Neural progenitor cell (in vitro differentiated cells): ENCODE results near the gene MGAT4D. TPM values are rescaled to one million over a fixed set of nuclear protein-coding genes. Genes with fewer than 3 reads are reported as not detected.

Experiments
- DNase-seq: peaks from one replicate; pipeline ENCODE4 v3.0.0-alpha.2; 2016; ENCODE audit warnings: low spot score
- H2AFZ ChIP-seq: fragments of 200-600 bp; sonication (generic); replicated peaks from 2 replicates; pipeline ENCODE4 v1.6.1; 2016; ENCODE audit warnings: antibody characterized with exemption
- H3F3A ChIP-seq: fragments of 200-600 bp; sonication (generic); 2 replicates; pipeline ENCODE4 v1.6.1; 2016; ENCODE audit warnings: antibody characterized with exemption, low read depth
- H3K27ac ChIP-seq: fragments of 200-600 bp; sonication (generic); 2 replicates; pipeline ENCODE4 v1.5.1; 2016; ENCODE audit warnings: mild to moderate bottlenecking
- H3K27me3 ChIP-seq: fragments of 200-600 bp; sonication (generic); 2 replicates; pipeline ENCODE4 v1.6.1; 2016; ENCODE audit warnings: mild to moderate bottlenecking, moderate library complexity
- H3K36me3 ChIP-seq: fragments of 200-600 bp; sonication (generic); 2 replicates; pipeline ENCODE4 v1.5.1; 2016
- H3K4me1 ChIP-seq: fragments of 200-600 bp; sonication (generic); 2 replicates; pipeline ENCODE4 v1.6.1; 2016; ENCODE audit warnings: mixed run types
- H3K4me2 ChIP-seq: fragments of 200-600 bp; sonication (generic); 2 replicates; pipeline ENCODE4 v1.6.1; 2016
- H3K4me3 ChIP-seq: fragments of 200-600 bp; sonication (generic); 2 replicates; pipeline ENCODE4 v1.5.1; 2016
- H3K79me2 ChIP-seq: fragments of 200-600 bp; sonication (generic); 2 replicates; pipeline ENCODE4 v1.6.1; 2016; ENCODE audit warnings: low read depth
- H3K9ac ChIP-seq: fragments of 200-600 bp; sonication (generic); 2 replicates; pipeline ENCODE4 v1.6.1; 2016
- H3K9me3 ChIP-seq: fragments of 200-600 bp; sonication (generic); 2 replicates; pipeline ENCODE4 v1.5.1; 2016; ENCODE audit warnings: low read depth
- H4K20me1 ChIP-seq: fragments of 200-600 bp; sonication (generic); 2 replicates; pipeline ENCODE4 v1.6.1; 2016; ENCODE audit warnings: low read depth
- H3K27ac Mint-ChIP-seq: 3 replicates; pipeline ENCODE4 v1.8.0; 2021; ENCODE audit warnings: mixed read lengths
- H3K27me3 Mint-ChIP-seq: 2 replicates; pipeline ENCODE4 v1.8.0; 2022; ENCODE audit warnings: low read depth, mild to moderate bottlenecking, inconsistent platforms, moderate library complexity, mixed read lengths; ENCODE audit not compliant: insufficient read depth
- H3K36me3 Mint-ChIP-seq: 3 replicates; pipeline ENCODE4 v1.8.0; 2021; ENCODE audit warnings: mixed read lengths
- H3K4me1 Mint-ChIP-seq: 3 replicates; pipeline ENCODE4 v1.8.0; 2021; ENCODE audit warnings: mixed read lengths
- H3K4me3 Mint-ChIP-seq: 3 replicates; pipeline ENCODE4 v1.8.0; 2021; ENCODE audit warnings: mild to moderate bottlenecking, moderate library complexity, mixed read lengths
- H3K9me3 Mint-ChIP-seq: 3 replicates; pipeline ENCODE4 v1.8.0; 2020; ENCODE audit warnings: mixed read lengths
- CTCF ChIP-seq: fragments of 200-600 bp; sonication (generic); IDR thresholded peaks from 2 replicates; pipeline ENCODE4 v1.5.1; 2017; ENCODE audit warnings: antibody characterized with exemption, mild to moderate bottlenecking
- EZH2 ChIP-seq: fragments of 200-600 bp; sonication (generic); IDR thresholded peaks from 2 replicates; pipeline ENCODE4 v1.6.1; 2017; ENCODE audit warnings: antibody characterized with exemption, mild to moderate bottlenecking, moderate library complexity
- EZH2phosphoT487 ChIP-seq: fragments of 200-600 bp; sonication (generic); IDR thresholded peaks from 2 replicates; pipeline ENCODE4 v1.6.1; 2017; ENCODE audit warnings: antibody characterized with exemption
- total RNA-seq: library from RNA; depleted of rRNA; stranded (reverse); fragments of >200 nt; gene quantifications from 2 replicates; pipeline ENCODE4 v1.2.3, GENCODE V29; 2015; ENCODE audit warnings: low replicate concordance

MGAT4D gene
- total RNA-seq, 1 donor from 2014 or later = not detected

- Histone ChIP-seq H2AFZ (no peak overlapping the region), H4K20me1 (no peaks in the 10 kb centered on the region), H3K4me2 (no peak overlapping the region), H3K4me3 (no peak overlapping the region), H3K27ac (no peak overlapping the region), H3K9ac (no peak overlapping the region), H3K36me3 (no peaks in the 10 kb centered on the region), H3K79me2 (no peaks in the 10 kb centered on the region), H3K27me3 (no peaks in the 10 kb centered on the region), H3K4me1 (no peaks in the 10 kb centered on the region), H3F3A (no peaks in the 10 kb centered on the region), H3K9me3 (no peaks in the 10 kb centered on the region)
- H3K4me1 Mint-ChIP-seq = peaks cover 2% of the 10 kb centered on the region
- H3K27me3 Mint-ChIP-seq = no peaks in the 10 kb centered on the region
- H3K36me3 Mint-ChIP-seq = peaks cover 2% of the 10 kb centered on the region
- DNase-seq = no peak
- H3K9me3 Mint-ChIP-seq = peaks cover 3% of the 10 kb centered on the region
- no peak overlapping the region for H3K27ac Mint-ChIP-seq
- TF ChIP-seq EZH2phosphoT487 = no peak
- no peak for TF ChIP-seq CTCF
- TF ChIP-seq EZH2 = no peak
- H3K4me3 Mint-ChIP-seq = no peak overlapping the region
Measured at GRCh38 chr4:140408974-140409373, 89.1 kb downstream of the MGAT4D start.

GRCh38 chr4:140406292-140406691, 91.8 kb downstream of the MGAT4D start:
- Histone ChIP-seq H2AFZ (no peak overlapping the region), H3K4me3 (no peak overlapping the region), H3K4me1 (no peaks in the 10 kb centered on the region), H4K20me1 (no peaks in the 10 kb centered on the region), H3K36me3 (no peaks in the 10 kb centered on the region), H3K79me2 (no peaks in the 10 kb centered on the region), H3K27ac (no peak overlapping the region), H3K27me3 (no peaks in the 10 kb centered on the region), H3F3A (no peaks in the 10 kb centered on the region), H3K9me3 (no peaks in the 10 kb centered on the region), H3K4me2 (no peak overlapping the region), H3K9ac (no peak overlapping the region)
- Mint-ChIP-seq H3K27ac (no peak overlapping the region), H3K27me3 (no peaks in the 10 kb centered on the region), H3K4me1 (peaks cover 2% of the 10 kb centered on the region), H3K36me3 (peaks cover 2% of the 10 kb centered on the region), H3K9me3 (no peaks in the 10 kb centered on the region), H3K4me3 (no peak overlapping the region)
- TF ChIP-seq CTCF = no peak
- no peak for TF ChIP-seq EZH2phosphoT487
- no peak for TF ChIP-seq EZH2
- no peak for DNase-seq

- Histone ChIP-seq H3K4me2 (no peak overlapping the region), H3F3A (no peaks in the 10 kb centered on the region), H3K79me2 (no peaks in the 10 kb centered on the region), H3K9ac (no peak overlapping the region), H2AFZ (no peak overlapping the region), H4K20me1 (no peaks in the 10 kb centered on the region), H3K9me3 (no peaks in the 10 kb centered on the region), H3K27me3 (no peaks in the 10 kb centered on the region), H3K4me3 (no peak overlapping the region), H3K4me1 (no peaks in the 10 kb centered on the region), H3K36me3 (no peaks in the 10 kb centered on the region), H3K27ac (no peak overlapping the region)
- Mint-ChIP-seq H3K36me3 (peaks cover 3% of the 10 kb centered on the region), H3K27ac (no peak overlapping the region), H3K4me1 (no peaks in the 10 kb centered on the region), H3K9me3 (no peaks in the 10 kb centered on the region), H3K27me3 (no peaks in the 10 kb centered on the region), H3K4me3 (no peak overlapping the region)
- DNase-seq = no peak
- no peak for TF ChIP-seq EZH2
Measured at GRCh38 chr4:140400111-140400510, 98.0 kb downstream of the MGAT4D start.

- Mint-ChIP-seq H3K4me3 (no peak overlapping the region), H3K4me1 (no peaks in the 10 kb centered on the region), H3K27me3 (no peaks in the 10 kb centered on the region), H3K27ac (no peak overlapping the region), H3K9me3 (no peaks in the 10 kb centered on the region), H3K36me3 (peaks cover 3% of the 10 kb centered on the region)
- H3K79me2 ChIP-seq = no peaks in the 10 kb centered on the region
- H3K36me3 ChIP-seq = peaks cover 5% of the 10 kb centered on the region
- no peaks in the 10 kb centered on the region for H3K27me3 ChIP-seq
- no peaks in the 10 kb centered on the region for H3K4me1 ChIP-seq
- H3K27ac ChIP-seq = no peak overlapping the region
- DNase-seq = no peak
- TF ChIP-seq CTCF (no peak), EZH2phosphoT487 (no peak), EZH2 (no peak)
- no peak overlapping the region for H3K4me2 ChIP-seq
- H2AFZ ChIP-seq = no peak overlapping the region
- no peaks in the 10 kb centered on the region for H3F3A ChIP-seq
- no peak overlapping the region for H3K9ac ChIP-seq
- H4K20me1 ChIP-seq = no peaks in the 10 kb centered on the region
- H3K9me3 ChIP-seq = no peaks in the 10 kb centered on the region
- H3K4me3 ChIP-seq = no peak overlapping the region
Measured at GRCh38 chr4:140395668-140396067, 102.4 kb downstream of the MGAT4D start.

Other genes with a start within 250 kb of the MGAT4D start
- 94.6 and 170 TPM in 2 replicates for gene SCOC, start 124.6 kb downstream of the MGAT4D start, total RNA-seq
- gene CLGN, start 70.6 kb downstream of the MGAT4D start, total RNA-seq = 22.7 and 37.8 TPM in 2 replicates
- 66.1 and 128 TPM in 2 replicates for gene ELMOD2, start 25.9 kb upstream of the MGAT4D start, total RNA-seq
- 0.28 TPM in 1 of 2 replicates, not detected in the other for gene UCP1, start 70.7 kb upstream of the MGAT4D start, total RNA-seq